SK-N-SH treated with all-trans-retinoic acid at 6 μM for 48 hours (cell line): ENCODE data around the gene LRP8.
"Not testable (repeated sequence)": the region's sequence is repeated elsewhere in the genome, so short reads cannot be mapped to it uniquely, and the experiment has no call there.

Experiments
- ARNTL ChIP-seq: fragments of 450-650 bp; formaldehyde crosslinking; IDR thresholded peaks from 2 replicates; pipeline ENCODE4 v1.5.0; 2020; ENCODE audit warnings: low read depth, mild to moderate bottlenecking, moderate library complexity, borderline replicate concordance
- BACH2 ChIP-seq: fragments of 250-450 bp; sonication (Bioruptor Pico); IDR thresholded peaks from 2 replicates; pipeline ENCODE4 v1.9.0; 2021; ENCODE audit warnings: mild to moderate bottlenecking, borderline replicate concordance
- CREB5 ChIP-seq: fragments of 250-450 bp; sonication (Bioruptor Pico); IDR thresholded peaks from 2 replicates; pipeline ENCODE4 v1.5.1; 2020; ENCODE audit warnings: low read depth, mild to moderate bottlenecking, moderate library complexity
- CSRNP3 ChIP-seq: fragments of 250-450 bp; sonication (Bioruptor Pico); IDR thresholded peaks from 2 replicates; pipeline ENCODE4 v1.5.1; 2021; ENCODE audit warnings: mild to moderate bottlenecking, moderate library complexity
- GLIS3 ChIP-seq: fragments of 250-450 bp; sonication (Bioruptor Pico); IDR thresholded peaks from 2 replicates; pipeline ENCODE4 v1.5.0; 2020; ENCODE audit warnings: mild to moderate bottlenecking, moderate library complexity
- TCF4 ChIP-seq: fragments of 250-450 bp; sonication (Bioruptor Pico); IDR thresholded peaks from 2 replicates; pipeline ENCODE4 v1.8.0; 2021; ENCODE audit warnings: mild to moderate bottlenecking, moderate library complexity, borderline replicate concordance
- ZFP30 ChIP-seq: fragments of 450-650 bp; formaldehyde crosslinking; IDR thresholded peaks from 2 replicates; pipeline ENCODE4 v1.5.0; 2022; ENCODE audit warnings: mild to moderate bottlenecking, moderate library complexity

- TF ChIP-seq ARNTL (CRISPR knock-in tag); CREB5 (CRISPR knock-in tag); CSRNP3 (CRISPR knock-in tag); ZFP30 (CRISPR knock-in tag); TCF4; GLIS3; BACH2 (CRISPR knock-in tag): not testable (repeated sequence)
Measured at GRCh38 chr1:53283156-53283555, 44.7 kb downstream of the LRP8 start.
